ENCODE results near the gene FA2H.
"Not testable (repeated sequence)": the region's sequence is repeated elsewhere in the genome, so short reads cannot be mapped to it uniquely, and the experiment has no call there.

Gene FA2H

GRCh38 chr16:74679983-74680382 lies 94.6 kb downstream of the FA2H start:
- Histone ChIP-seq H3K9me3 (ENCODE audit: severe bottlenecking) (no peaks in the 10 kb centered on the region), H3K4me3 (ENCODE audit: low read depth, low read length) (no peak overlapping the region), H3K36me3 (no peaks in the 10 kb centered on the region), H3K27ac (no peak overlapping the region), H3K27me3 (ENCODE audit: insufficient read depth, low read depth, severe bottlenecking) (no peaks in the 10 kb centered on the region)
- no peak for DNase-seq
- TF ChIP-seq, protein P1, sequence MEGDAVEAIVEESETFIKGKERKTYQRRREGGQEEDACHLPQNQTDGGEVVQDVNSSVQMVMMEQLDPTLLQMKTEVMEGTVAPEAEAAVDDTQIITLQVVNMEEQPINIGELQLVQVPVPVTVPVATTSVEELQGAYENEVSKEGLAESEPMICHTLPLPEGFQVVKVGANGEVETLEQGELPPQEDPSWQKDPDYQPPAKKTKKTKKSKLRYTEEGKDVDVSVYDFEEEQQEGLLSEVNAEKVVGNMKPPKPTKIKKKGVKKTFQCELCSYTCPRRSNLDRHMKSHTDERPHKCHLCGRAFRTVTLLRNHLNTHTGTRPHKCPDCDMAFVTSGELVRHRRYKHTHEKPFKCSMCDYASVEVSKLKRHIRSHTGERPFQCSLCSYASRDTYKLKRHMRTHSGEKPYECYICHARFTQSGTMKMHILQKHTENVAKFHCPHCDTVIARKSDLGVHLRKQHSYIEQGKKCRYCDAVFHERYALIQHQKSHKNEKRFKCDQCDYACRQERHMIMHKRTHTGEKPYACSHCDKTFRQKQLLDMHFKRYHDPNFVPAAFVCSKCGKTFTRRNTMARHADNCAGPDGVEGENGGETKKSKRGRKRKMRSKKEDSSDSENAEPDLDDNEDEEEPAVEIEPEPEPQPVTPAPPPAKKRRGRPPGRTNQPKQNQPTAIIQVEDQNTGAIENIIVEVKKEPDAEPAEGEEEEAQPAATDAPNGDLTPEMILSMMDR (IDR thresholded peaks at IDR 0.05; ENCODE audit: low read depth, low read length), result no peak

DNA sequence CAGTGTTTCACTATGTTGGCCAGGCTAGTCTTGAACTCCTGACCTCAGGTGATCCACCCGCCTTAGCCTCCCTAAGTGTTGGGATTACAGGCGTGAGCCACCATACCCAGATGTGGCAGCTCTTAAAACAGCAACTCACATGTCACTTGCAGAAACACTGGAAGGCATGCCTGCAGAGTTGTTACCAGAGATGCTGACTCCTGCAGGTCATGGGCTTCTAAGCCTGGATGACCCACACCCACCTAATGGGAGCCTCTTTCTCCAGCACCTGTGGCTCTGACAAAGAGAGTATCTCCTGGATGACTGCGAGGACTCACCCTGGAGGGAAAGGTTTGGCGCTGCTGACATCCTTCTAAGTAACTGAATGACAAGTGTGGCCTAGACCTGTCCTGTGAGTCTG lies 96.8 kb downstream of the FA2H start:
- DNase-seq, result no peak
- Histone ChIP-seq H3K27me3 (ENCODE audit: insufficient read depth, low read depth, severe bottlenecking) (no peaks in the 10 kb centered on the region), H3K36me3 (no peaks in the 10 kb centered on the region), H3K27ac (no peak overlapping the region), H3K9me3 (ENCODE audit: severe bottlenecking) (no peaks in the 10 kb centered on the region), H3K4me3 (ENCODE audit: low read depth, low read length) (no peak overlapping the region)
- TF ChIP-seq, protein P1 (IDR thresholded peaks at IDR 0.05; ENCODE audit: low read depth, low read length), result no peak

- no peaks in the 10 kb centered on the region for H3K27me3 ChIP-seq (ENCODE audit: insufficient read depth, low read depth, severe bottlenecking)
- H3K36me3 ChIP-seq, result no peaks in the 10 kb centered on the region
- DNase-seq, result no peak
- no peak overlapping the region for H3K4me3 ChIP-seq (ENCODE audit: low read depth, low read length)
- TF ChIP-seq, protein P1 (IDR thresholded peaks at IDR 0.05; ENCODE audit: low read depth, low read length), result no peak
- no peak overlapping the region for H3K27ac ChIP-seq
- H3K9me3 ChIP-seq (ENCODE audit: severe bottlenecking), result no peaks in the 10 kb centered on the region
These were observed 100.7 kb downstream of the FA2H start for GRCh38 chr16:74673876-74674275.

DNA sequence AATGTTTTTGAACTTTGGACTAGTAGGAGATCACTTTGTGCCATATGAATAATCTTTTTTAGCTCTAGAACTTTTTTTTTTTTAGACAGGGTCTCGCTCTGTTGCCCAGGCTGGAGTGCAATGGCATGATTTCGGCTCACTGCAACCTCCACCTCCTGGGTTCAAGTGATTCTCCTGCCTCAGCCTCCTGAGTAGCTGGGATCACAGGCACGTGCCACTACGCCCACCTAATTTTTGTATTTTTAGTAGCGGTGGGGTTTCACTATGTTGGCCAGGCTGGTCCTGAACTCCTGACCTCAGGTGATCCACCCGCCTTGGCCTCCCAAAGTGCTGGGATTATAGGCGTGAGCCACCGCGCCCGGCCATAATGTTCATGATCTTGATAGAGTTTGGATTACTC lies 105.7 kb downstream of the FA2H start:
- not testable (repeated sequence) for H3K4me3 ChIP-seq (ENCODE audit: low read depth, low read length); DNase-seq; H3K27ac ChIP-seq; H3K27me3 ChIP-seq (ENCODE audit: insufficient read depth, low read depth, severe bottlenecking)
- H3K9me3 ChIP-seq (ENCODE audit: severe bottlenecking), result peaks cover 13% of the 10 kb centered on the region
- peaks cover 20% of the 10 kb centered on the region for H3K36me3 ChIP-seq

DNA sequence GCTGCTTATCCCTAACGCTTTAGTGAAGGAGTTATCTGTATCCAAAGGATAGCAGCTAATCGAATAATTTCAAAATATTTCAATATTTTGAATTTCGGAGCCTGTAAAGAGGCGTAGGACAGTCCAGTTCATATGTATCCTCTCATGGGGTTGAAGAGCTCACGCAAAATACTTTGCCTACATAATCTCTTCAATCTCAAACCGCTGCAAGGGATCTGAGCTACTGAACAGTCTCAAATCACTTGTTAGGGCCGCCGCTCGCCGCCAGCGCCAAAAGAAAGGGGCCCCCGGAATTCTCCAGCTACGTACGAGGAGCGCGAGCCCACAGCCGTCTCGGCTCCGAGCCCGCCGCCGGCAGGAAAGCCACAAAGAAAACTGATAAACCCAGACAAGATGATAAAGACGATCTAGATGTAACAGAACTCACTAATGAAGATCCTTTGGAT lies 107.3 kb downstream of the FA2H start:
- no peak for DNase-seq
- TF ChIP-seq, protein P1 (IDR thresholded peaks at IDR 0.05; ENCODE audit: low read depth, low read length), result no peak
- peak overlapping the region; percentile 75 for H3K27ac ChIP-seq
- H3K9me3 ChIP-seq (ENCODE audit: severe bottlenecking), result peaks cover 13% of the 10 kb centered on the region
- H3K27me3 ChIP-seq (ENCODE audit: insufficient read depth, low read depth, severe bottlenecking), result no peaks in the 10 kb centered on the region
- H3K4me3 ChIP-seq (ENCODE audit: low read depth, low read length), result peak overlapping the region; percentile 88
- peaks cover 34% of the 10 kb centered on the region for H3K36me3 ChIP-seq

DNA sequence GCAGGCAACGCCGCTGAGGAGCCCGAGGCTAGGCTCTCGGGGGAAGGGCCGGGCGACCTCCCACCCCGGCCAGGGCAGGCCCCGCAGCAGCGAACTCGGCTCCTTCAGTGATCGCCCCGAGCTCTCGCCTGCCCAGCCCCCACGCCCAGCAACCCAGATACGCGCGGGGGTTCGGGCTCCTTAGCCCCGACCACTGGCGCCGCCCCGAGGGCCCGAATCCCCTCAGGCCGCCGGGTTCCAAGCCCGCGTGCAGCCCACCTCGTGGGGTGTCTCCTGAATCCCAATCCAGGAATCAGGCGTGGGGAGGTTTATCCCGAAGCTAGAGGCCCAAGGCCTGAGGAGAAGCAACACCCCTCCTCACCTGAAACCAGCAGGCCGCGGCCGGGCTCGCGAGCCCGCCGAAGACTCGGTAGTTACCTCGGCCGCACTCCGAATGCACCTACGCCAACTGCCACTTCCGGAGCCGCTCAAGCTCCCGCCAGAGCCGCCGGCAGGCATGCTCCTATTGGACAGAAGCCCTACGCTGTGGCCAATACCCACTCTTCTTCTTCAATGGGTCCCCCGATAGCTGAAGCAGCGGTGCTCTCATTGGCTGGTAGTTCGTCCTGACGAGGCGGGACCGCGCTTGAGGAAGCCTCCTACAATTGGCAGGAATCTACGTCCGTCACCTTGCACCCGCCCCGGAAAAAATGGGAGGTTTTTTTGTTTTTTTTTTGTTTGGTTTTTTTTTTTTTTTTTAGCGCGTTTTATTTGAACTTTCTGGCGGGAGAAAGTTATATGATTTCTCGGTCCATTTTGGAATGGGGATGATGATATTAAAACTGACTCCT lies 108.0 kb downstream of the FA2H start, which contains the start of gene RFWD3:
Gene RFWD3, minus strand, starts transcription at position 453 of the 830 bp plus-strand sequence. CDS start 5,428 bp downstream, outside the sequence.
- peak within 1 kb of the TSS; percentile 90 for H3K27ac ChIP-seq
- H3K27me3 ChIP-seq (ENCODE audit: insufficient read depth, low read depth, severe bottlenecking), result no peaks in the 10 kb centered on the region
- peak; percentile 97 for DNase-seq
- peak within 1 kb of the TSS; percentile 88 for H3K4me3 ChIP-seq (ENCODE audit: low read depth, low read length)
- peaks cover 40% of the 10 kb centered on the region for H3K36me3 ChIP-seq
- TF ChIP-seq, protein P1 (IDR thresholded peaks at IDR 0.05; ENCODE audit: low read depth, low read length), result no peak
- peaks cover 13% of the 10 kb centered on the region for H3K9me3 ChIP-seq (ENCODE audit: severe bottlenecking)

Measured in WERI-Rb-1 (cell line).